GM10266 (cell line): ENCODE results near the gene KCNN2.

Experiments used
- DNase-seq: peaks from one replicate; pipeline ENCODE4 v3.0.0; 2012; ENCODE audit errors: extremely low spot score
- TF ChIP-seq, protein P1 (sequence below): IDR thresholded peaks from 2 replicates; pipeline ENCODE4 v1.5.1; 2012; ENCODE audit warnings: mild to moderate bottlenecking, low read depth; ENCODE audit not compliant: control insufficient read depth, insufficient read depth; ENCODE audit errors: missing control alignments

KCNN2 gene

GRCh38 chr5:114335391-114335790 is 26.5 kb upstream of the KCNN2 start:
- no peak for DNase-seq
- TF ChIP-seq, protein P1, sequence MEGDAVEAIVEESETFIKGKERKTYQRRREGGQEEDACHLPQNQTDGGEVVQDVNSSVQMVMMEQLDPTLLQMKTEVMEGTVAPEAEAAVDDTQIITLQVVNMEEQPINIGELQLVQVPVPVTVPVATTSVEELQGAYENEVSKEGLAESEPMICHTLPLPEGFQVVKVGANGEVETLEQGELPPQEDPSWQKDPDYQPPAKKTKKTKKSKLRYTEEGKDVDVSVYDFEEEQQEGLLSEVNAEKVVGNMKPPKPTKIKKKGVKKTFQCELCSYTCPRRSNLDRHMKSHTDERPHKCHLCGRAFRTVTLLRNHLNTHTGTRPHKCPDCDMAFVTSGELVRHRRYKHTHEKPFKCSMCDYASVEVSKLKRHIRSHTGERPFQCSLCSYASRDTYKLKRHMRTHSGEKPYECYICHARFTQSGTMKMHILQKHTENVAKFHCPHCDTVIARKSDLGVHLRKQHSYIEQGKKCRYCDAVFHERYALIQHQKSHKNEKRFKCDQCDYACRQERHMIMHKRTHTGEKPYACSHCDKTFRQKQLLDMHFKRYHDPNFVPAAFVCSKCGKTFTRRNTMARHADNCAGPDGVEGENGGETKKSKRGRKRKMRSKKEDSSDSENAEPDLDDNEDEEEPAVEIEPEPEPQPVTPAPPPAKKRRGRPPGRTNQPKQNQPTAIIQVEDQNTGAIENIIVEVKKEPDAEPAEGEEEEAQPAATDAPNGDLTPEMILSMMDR, result no peak

DNA sequence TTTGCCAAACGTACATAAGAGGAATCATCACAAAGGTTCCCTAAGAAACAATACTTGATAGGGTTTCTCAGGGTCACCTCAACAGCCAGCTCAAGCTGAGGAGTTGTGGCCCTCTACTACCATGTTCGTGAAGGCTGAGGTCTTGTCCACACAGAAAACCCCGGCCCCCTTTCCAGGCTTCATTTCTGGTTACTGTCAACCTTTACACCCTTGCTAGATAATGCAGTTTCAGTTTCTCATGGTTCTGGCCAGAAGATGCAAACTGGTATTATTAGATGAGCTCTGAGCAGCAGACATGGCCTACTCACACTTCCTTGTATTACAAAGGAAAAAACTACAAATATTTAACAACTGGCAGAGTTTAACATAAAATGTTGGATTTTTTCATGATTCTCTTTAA is 22.8 kb upstream of the KCNN2 start:
- DNase-seq, result no peak
- TF ChIP-seq, protein P1, result no peak

DNA sequence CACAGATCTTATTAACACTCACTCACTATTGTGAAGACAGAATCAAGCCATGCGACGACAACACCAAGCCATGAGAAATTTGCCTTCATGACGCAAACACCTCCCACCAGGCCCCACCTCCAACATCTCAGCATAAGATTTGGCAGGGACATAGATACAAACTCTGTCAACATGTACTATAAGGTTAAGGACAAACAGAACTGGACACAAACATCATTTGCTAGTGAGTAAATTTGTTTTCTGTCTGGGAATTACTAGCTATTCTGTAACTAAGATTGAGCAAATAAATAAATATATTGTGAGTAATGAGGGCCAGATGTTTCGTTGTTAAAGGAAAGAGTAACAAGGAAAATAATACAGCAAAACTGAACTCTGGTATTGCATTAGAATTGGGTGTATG is 15.7 kb upstream of the KCNN2 start:
- DNase-seq, result no peak
- TF ChIP-seq, protein P1, result no peak

GRCh38 chr5:114355086-114355830 is 6.6 kb upstream of the KCNN2 start:
- TF ChIP-seq, protein P1, result no peak
- no peak for DNase-seq

DNA sequence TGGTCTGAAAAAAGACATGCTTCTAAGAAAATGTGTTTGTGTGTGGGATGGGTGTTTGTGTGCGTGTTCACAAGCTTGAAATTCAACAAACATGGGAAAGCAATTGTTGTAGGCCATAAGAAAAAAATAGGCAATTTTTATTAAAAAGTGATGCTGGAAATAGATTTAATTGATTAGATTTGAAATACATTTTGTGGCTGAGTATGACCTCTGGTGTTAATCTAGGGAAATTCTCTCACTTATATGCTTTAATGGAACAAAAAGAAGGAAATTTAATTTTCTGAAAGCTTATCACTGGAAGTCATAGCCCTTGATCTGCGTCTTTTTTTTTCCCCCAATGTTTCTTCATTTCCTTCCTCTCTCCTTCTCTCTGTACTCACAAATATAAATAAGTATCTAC is 3.5 kb upstream of the KCNN2 start:
- TF ChIP-seq, protein P1, result no peak
- no peak for DNase-seq

DNA sequence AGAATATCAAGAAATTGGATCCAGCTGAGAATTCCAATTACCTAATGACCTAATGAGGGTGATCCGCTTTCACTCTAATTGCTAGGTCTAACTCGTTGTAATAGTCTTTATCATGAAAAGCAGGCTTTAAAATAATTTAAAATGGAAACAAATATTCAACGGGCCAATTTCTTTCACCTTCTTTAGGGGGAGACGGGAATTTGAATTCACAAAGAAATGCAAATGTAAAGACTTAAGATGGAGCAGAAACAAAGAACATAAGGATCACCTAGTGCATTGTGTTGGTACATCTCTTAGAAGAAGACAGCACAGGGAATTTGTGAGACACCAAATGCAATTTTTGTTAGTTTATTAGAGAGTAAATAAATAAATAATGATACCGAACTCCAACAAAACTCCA is 1.5 kb upstream of the KCNN2 start:
- no peak for DNase-seq
- TF ChIP-seq, protein P1, result no peak
